HFFc6 (cell line): ENCODE data around the gene DYSF. TPM values are rescaled to one million over a fixed set of nuclear protein-coding genes. Genes with fewer than 3 reads are reported as not detected.
"Not testable (repeated sequence)": the region's sequence is repeated elsewhere in the genome, so short reads cannot be mapped to it uniquely, and the experiment has no call there.

Experiments used
- DNase-seq: peaks from one replicate; pipeline ENCODE4 v3.0.0-alpha.2; 2018
- H3K27ac Mint-ChIP-seq: 2 replicates; pipeline ENCODE4 v1.8.0; 2020; ENCODE audit warnings: mild to moderate bottlenecking, mixed read lengths
- H3K27me3 Mint-ChIP-seq: 2 replicates; pipeline ENCODE4 v1.8.0; 2021; ENCODE audit warnings: mild to moderate bottlenecking, moderate library complexity, mixed read lengths; ENCODE audit not compliant: insufficient read depth
- H3K36me3 Mint-ChIP-seq: 2 replicates; pipeline ENCODE4 v1.8.0; 2021; ENCODE audit warnings: low read depth, mixed read lengths
- H3K4me1 Mint-ChIP-seq: 2 replicates; pipeline ENCODE4 v1.8.0; 2020; ENCODE audit warnings: low read depth, mixed read lengths
- H3K4me3 Mint-ChIP-seq: 2 replicates; pipeline ENCODE4 v1.8.0; 2020; ENCODE audit warnings: mild to moderate bottlenecking, moderate library complexity, mixed read lengths
- H3K9me3 Mint-ChIP-seq: 2 replicates; pipeline ENCODE4 v1.8.0; 2020; ENCODE audit warnings: mild to moderate bottlenecking, mixed read lengths
- total RNA-seq, 6 experiments: library from RNA; stranded (reverse); fragmentation: NEBNext Ultra II Directional; extraction: Animal tissue kit (Norgen Biotek cat#: 25700); gene quantifications; 2 replicates in 1 of 6; 3 replicates in 5 of 6; pipeline ENCODE4 v1.2.3, GENCODE V29; 2021
- TF ChIP-seq, protein P1 (sequence below): fragments of 200-600 bp; sonication (generic); IDR thresholded peaks from 2 replicates; pipeline ENCODE4 v1.5.0; 2021; ENCODE audit warnings: antibody characterized with exemption, mild to moderate bottlenecking

Gene DYSF
- total RNA-seq, 6 experiments from 2014 or later = 0.07 to 0.57 (median 0.32) TPM

DNA sequence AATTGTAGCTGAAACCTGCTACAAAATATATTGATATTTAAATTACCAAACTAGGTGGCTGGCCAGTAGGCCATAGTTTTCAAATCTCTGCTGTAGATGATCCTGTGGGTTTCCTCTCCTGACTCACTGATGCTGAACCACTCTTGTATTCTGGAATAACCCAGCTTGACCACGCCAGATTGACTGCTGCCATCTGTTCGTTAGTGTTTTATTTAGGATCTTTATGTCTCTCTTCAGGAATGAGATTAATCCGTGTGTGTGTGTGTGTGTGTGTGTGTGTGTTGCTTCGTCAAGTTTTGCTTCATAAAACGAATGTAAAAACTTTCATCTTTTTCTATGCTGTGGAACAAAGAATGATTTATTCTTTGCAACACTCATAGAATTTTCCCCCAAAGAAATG lies 187.1 kb downstream of the DYSF start:
- Mint-ChIP-seq H3K4me1 (no peaks in the 10 kb centered on the region), H3K36me3 (no peaks in the 10 kb centered on the region), H3K27me3 (peaks cover 10% of the 10 kb centered on the region), H3K9me3 (no peaks in the 10 kb centered on the region), H3K4me3 (no peak overlapping the region), H3K27ac (no peak overlapping the region)
- DNase-seq = no peak
- TF ChIP-seq, protein P1, sequence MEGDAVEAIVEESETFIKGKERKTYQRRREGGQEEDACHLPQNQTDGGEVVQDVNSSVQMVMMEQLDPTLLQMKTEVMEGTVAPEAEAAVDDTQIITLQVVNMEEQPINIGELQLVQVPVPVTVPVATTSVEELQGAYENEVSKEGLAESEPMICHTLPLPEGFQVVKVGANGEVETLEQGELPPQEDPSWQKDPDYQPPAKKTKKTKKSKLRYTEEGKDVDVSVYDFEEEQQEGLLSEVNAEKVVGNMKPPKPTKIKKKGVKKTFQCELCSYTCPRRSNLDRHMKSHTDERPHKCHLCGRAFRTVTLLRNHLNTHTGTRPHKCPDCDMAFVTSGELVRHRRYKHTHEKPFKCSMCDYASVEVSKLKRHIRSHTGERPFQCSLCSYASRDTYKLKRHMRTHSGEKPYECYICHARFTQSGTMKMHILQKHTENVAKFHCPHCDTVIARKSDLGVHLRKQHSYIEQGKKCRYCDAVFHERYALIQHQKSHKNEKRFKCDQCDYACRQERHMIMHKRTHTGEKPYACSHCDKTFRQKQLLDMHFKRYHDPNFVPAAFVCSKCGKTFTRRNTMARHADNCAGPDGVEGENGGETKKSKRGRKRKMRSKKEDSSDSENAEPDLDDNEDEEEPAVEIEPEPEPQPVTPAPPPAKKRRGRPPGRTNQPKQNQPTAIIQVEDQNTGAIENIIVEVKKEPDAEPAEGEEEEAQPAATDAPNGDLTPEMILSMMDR = no peak

- peaks cover 15% of the 10 kb centered on the region for H3K27me3 Mint-ChIP-seq
- H3K4me1 Mint-ChIP-seq = peaks cover 8% of the 10 kb centered on the region
- H3K4me3 Mint-ChIP-seq = no peak overlapping the region
- no peak overlapping the region for H3K27ac Mint-ChIP-seq
- TF ChIP-seq, protein P1 = no peak
- H3K9me3 Mint-ChIP-seq = peaks cover 9% of the 10 kb centered on the region
- no peak for DNase-seq
- no peaks in the 10 kb centered on the region for H3K36me3 Mint-ChIP-seq
These were observed 190.5 kb downstream of the DYSF start for GRCh38 chr2:71643674-71644357.

GRCh38 chr2:71646028-71646427 lies 192.7 kb downstream of the DYSF start:
- peak; percentile 24 for DNase-seq
- Mint-ChIP-seq H3K9me3 (peaks cover 9% of the 10 kb centered on the region), H3K4me3 (no peak overlapping the region), H3K27ac (no peak overlapping the region), H3K36me3 (no peaks in the 10 kb centered on the region), H3K27me3 (peaks cover 23% of the 10 kb centered on the region), H3K4me1 (peaks cover 8% of the 10 kb centered on the region)
- TF ChIP-seq, protein P1 = no peak

DNA sequence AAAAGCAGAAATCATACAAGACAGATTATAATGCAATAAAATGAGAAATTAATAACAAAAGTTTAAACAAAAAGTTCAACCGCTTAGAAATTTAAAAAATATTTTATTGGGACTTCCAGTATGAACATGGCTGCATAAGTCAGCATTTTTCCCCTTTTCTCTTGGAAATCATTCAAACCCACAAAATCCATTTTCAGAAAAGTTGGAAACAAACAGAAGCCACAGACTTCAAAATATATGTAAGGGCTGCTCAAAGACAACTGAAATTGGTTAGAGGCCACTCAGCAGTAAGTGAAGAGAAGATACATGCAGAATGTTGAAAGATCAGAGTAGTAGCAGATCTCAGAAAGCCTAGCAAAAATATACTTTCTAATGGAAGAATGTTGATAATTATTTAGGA lies 194.0 kb downstream of the DYSF start:
- Mint-ChIP-seq H3K4me1 (peaks cover 8% of the 10 kb centered on the region), H3K9me3 (peaks cover 9% of the 10 kb centered on the region), H3K27me3 (peaks cover 23% of the 10 kb centered on the region), H3K27ac (no peak overlapping the region), H3K36me3 (no peaks in the 10 kb centered on the region), H3K4me3 (no peak overlapping the region)
- TF ChIP-seq, protein P1 = no peak
- DNase-seq = no peak

- Mint-ChIP-seq H3K27me3 (peaks cover 8% of the 10 kb centered on the region), H3K36me3 (peaks cover 11% of the 10 kb centered on the region; the same call in 1 of the 2 replicates), H3K4me1 (no peaks in the 10 kb centered on the region), H3K4me3 (no peak overlapping the region), H3K9me3 (peaks cover 20% of the 10 kb centered on the region), H3K27ac (no peak overlapping the region)
- no peak for DNase-seq
- TF ChIP-seq, protein P1 = no peak
These were observed 202.1 kb downstream of the DYSF start for GRCh38 chr2:71655498-71655897.

DNA sequence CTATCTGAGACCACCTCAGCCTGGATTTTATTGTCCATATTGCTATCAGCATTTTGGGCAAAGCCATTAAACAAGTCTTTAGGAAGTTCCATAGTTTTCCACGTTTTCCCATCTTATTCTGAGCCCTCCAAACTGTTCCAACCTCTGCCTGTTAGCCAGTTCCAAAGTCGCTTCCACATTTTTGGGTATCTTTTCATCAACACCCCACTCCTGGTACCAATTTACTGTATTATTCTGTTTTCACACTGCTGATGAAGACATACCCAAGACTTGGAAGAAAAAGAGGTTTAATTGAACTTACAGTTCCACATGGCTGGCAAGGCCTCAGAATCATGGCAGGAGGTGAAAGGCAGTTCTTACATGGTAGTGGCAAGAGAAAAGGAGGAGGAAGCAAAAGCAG lies 204.9 kb downstream of the DYSF start:
- peaks cover 11% of the 10 kb centered on the region; the same call in 1 of the 2 replicates for H3K36me3 Mint-ChIP-seq
- peaks cover 20% of the 10 kb centered on the region for H3K9me3 Mint-ChIP-seq
- H3K27me3 Mint-ChIP-seq, H3K4me3 Mint-ChIP-seq, H3K4me1 Mint-ChIP-seq, DNase-seq, H3K27ac Mint-ChIP-seq: not testable (repeated sequence)
